SU-DHL-6 (cell line): ENCODE data around the gene CELA2A.

Experiments
- H2AFZ ChIP-seq: fragments of 200-600 bp; sonication (generic); 2 replicates; pipeline ENCODE4 v1.6.1; 2014; ENCODE audit warnings: low read depth, mild to moderate bottlenecking, moderate library complexity, mixed read lengths, antibody characterized with exemption, low read length; ENCODE audit not compliant: severe bottlenecking
- H3F3A ChIP-seq: fragments of 200-600 bp; shearing (Covaris generic); 2 replicates; pipeline ENCODE4 v1.6.0; 2016; ENCODE audit warnings: antibody characterized with exemption, mild to moderate bottlenecking; ENCODE audit not compliant: insufficient read depth
- H3K27ac ChIP-seq: fragments of 200-600 bp; sonication (generic); 2 replicates; pipeline ENCODE4 v1.5.1; 2016; ENCODE audit warnings: low read depth, mild to moderate bottlenecking, low read length, moderate library complexity, mixed read lengths
- H3K27me3 ChIP-seq: fragments of 200-600 bp; sonication (generic), shearing (Covaris generic); 2 replicates; pipeline ENCODE4 v1.6.0; 2014; ENCODE audit warnings: mild to moderate bottlenecking, low read length
- H3K36me3 ChIP-seq: fragments of 200-600 bp; sonication (generic); 2 replicates; pipeline ENCODE4 v1.6.1; 2014; ENCODE audit warnings: mild to moderate bottlenecking, low read length, mixed read lengths
- H3K4me2 ChIP-seq: fragments of 300-600, 200-600 bp; shearing (Covaris generic), sonication (generic); 2 replicates; pipeline ENCODE4 v1.6.0; 2014; ENCODE audit warnings: low read length, low read depth, mild to moderate bottlenecking; ENCODE audit not compliant: poor library complexity, severe bottlenecking
- H3K4me3 ChIP-seq: fragments of 200-600 bp; sonication (generic); 2 replicates; pipeline ENCODE4 v1.5.1; 2014; ENCODE audit warnings: antibody characterized with exemption, low read length, mild to moderate bottlenecking, mixed read lengths; ENCODE audit not compliant: insufficient read depth, poor library complexity, severe bottlenecking
- H3K79me2 ChIP-seq: fragments of 200-600 bp; sonication (generic); 2 replicates; pipeline ENCODE4 v1.6.1; 2014; ENCODE audit warnings: mild to moderate bottlenecking, low read length, moderate library complexity; ENCODE audit not compliant: insufficient read depth
- H3K9ac ChIP-seq: fragments of 200-600 bp; sonication (generic); 2 replicates; pipeline ENCODE4 v1.7.0; 2014; ENCODE audit warnings: mild to moderate bottlenecking, low read length
- H3K9me2 ChIP-seq: fragments of 200-600 bp; sonication (generic); replicated peaks from 2 replicates; pipeline ENCODE4 v1.6.1; 2014; ENCODE audit warnings: low read length; ENCODE audit not compliant: insufficient read depth
- H3K9me3 ChIP-seq: fragments of 200-600 bp; sonication (generic); 2 replicates; pipeline ENCODE4 v1.6.1; 2014; ENCODE audit warnings: low read length, mixed read lengths; ENCODE audit not compliant: insufficient read depth
- H4K20me1 ChIP-seq: fragments of 200-600 bp; sonication (generic); 2 replicates; pipeline ENCODE4 v1.6.1; 2014; ENCODE audit warnings: low read depth, mild to moderate bottlenecking, antibody characterized with exemption, low read length, moderate library complexity, mixed read lengths
- CTCF ChIP-seq: fragments of 200-600 bp; sonication (generic); IDR thresholded peaks from one replicate; pipeline ENCODE4 v1.5.1; 2017; ENCODE audit warnings: antibody characterized with exemption, mild to moderate bottlenecking, low read length, moderate library complexity; ENCODE audit not compliant: insufficient read depth, poor library complexity, severe bottlenecking
- EZH2phosphoT487 ChIP-seq: fragments of 200-600 bp; sonication (generic), shearing (Covaris generic); conservative IDR thresholded peaks from 2 replicates; pipeline ENCODE4 v1.6.1; 2018; ENCODE audit warnings: mild to moderate bottlenecking, antibody characterized with exemption, low read length, moderate library complexity, mixed read lengths

Gene CELA2A

GRCh38 chr1:15413563-15414444, 42.7 kb upstream of the CELA2A start:
- TF ChIP-seq EZH2phosphoT487 (no peak), CTCF (no peak)
- Histone ChIP-seq H3K9me2 (no peaks in the 10 kb centered on the region), H3K4me3 (no peak overlapping the region), H2AFZ (no peak overlapping the region), H3K9me3 (no peaks in the 10 kb centered on the region), H3K9ac (no peak overlapping the region), H3K4me2 (no peak overlapping the region), H3K79me2 (peaks cover 20% of the 10 kb centered on the region; the same call in 1 of the 2 replicates), H3F3A (no peaks in the 10 kb centered on the region), H3K36me3 (no peaks in the 10 kb centered on the region), H4K20me1 (no peaks in the 10 kb centered on the region), H3K27me3 (no peaks in the 10 kb centered on the region), H3K27ac (no peak overlapping the region)

GRCh38 chr1:15414445-15414983, 42.0 kb upstream of the CELA2A start:
- Histone ChIP-seq H3F3A (no peaks in the 10 kb centered on the region), H3K79me2 (peaks cover 21% of the 10 kb centered on the region; the same call in 1 of the 2 replicates), H3K36me3 (no peaks in the 10 kb centered on the region), H3K27ac (no peak overlapping the region), H3K9me3 (no peaks in the 10 kb centered on the region), H3K27me3 (no peaks in the 10 kb centered on the region), H3K4me2 (no peak overlapping the region), H2AFZ (no peak overlapping the region), H4K20me1 (no peaks in the 10 kb centered on the region), H3K9ac (no peak overlapping the region), H3K4me3 (no peak overlapping the region), H3K9me2 (no peaks in the 10 kb centered on the region)
- TF ChIP-seq EZH2phosphoT487 (no peak), CTCF (no peak)

- no peak overlapping the region for H3K4me2 ChIP-seq
- H3K9me2 ChIP-seq: no peaks in the 10 kb centered on the region
- H3K27me3 ChIP-seq: no peaks in the 10 kb centered on the region
- H4K20me1 ChIP-seq: no peaks in the 10 kb centered on the region; the same call in 1 of the 2 replicates
- H3K4me3 ChIP-seq: no peak overlapping the region
- H3K27ac ChIP-seq: no peak overlapping the region
- no peaks in the 10 kb centered on the region for H3K9me3 ChIP-seq
- H3K36me3 ChIP-seq: no peaks in the 10 kb centered on the region
- peaks cover 13% of the 10 kb centered on the region; the same call in 1 of the 2 replicates for H3K79me2 ChIP-seq
- no peaks in the 10 kb centered on the region for H3F3A ChIP-seq
- no peak overlapping the region for H3K9ac ChIP-seq
- no peak overlapping the region for H2AFZ ChIP-seq
- TF ChIP-seq CTCF: no peak
- no peak for TF ChIP-seq EZH2phosphoT487
These were observed 39.2 kb upstream of the CELA2A start for GRCh38 chr1:15417059-15417934.
